Peyer's patch (tissue), 4 donors: ENCODE results near the gene GUCY2D. TPM values are rescaled to one million over a fixed set of nuclear protein-coding genes. Genes with fewer than 3 reads are reported as not detected.

Experiments
- DNase-seq, 3 donors: peaks; one replicate each; pipeline ENCODE4 v3.0.0-alpha.2; 2017 to 2019
- H3K27ac ChIP-seq, 4 donors: fragments of 200-600 bp; sonication (generic); one replicate each; pipeline ENCODE4 v1.5.1; 2016 to 2019
- H3K27me3 ChIP-seq, 2 donors: fragments of 200-600 bp; sonication (generic); one replicate each; pipeline ENCODE4 v1.5.1; 2019
- H3K36me3 ChIP-seq, 3 donors: fragments of 200-600 bp; sonication (generic); one replicate each; pipeline ENCODE4 v1.5.1; 2016 to 2019
- H3K4me1 ChIP-seq, 4 donors: fragments of 200-600 bp; sonication (generic); one replicate each; pipeline ENCODE4 v1.5.1; 2016 to 2019
- H3K4me3 ChIP-seq, 4 donors: fragments of 200-600 bp; sonication (generic); 1 replicate in 3 of 4; 2 replicates in 1 of 4; pipeline ENCODE4 v1.5.1; 2016 to 2019; ENCODE audit warnings: mild to moderate bottlenecking in 1 of 4
- H3K9me3 ChIP-seq, 4 donors: fragments of 200-600 bp; sonication (generic); one replicate each; pipeline ENCODE4 v1.5.1; 2016 to 2019; ENCODE audit warnings: mild to moderate bottlenecking in 1 of 4
- CTCF ChIP-seq, 6 experiments: fragments of 450-650 bp in 4 of 6; fragments of 200-600 bp in 2 of 6; sonication (generic) in 1 of 6; IDR thresholded peaks; one replicate each; pipeline ENCODE4 v1.5.1; 2017 to 2019; ENCODE audit warnings: antibody characterized with exemption in 6 of 6, mild to moderate bottlenecking in 3 of 6, moderate library complexity in 1 of 6
- POLR2A ChIP-seq, 2 donors: fragments of 450-650 bp; IDR thresholded peaks; one replicate each; pipeline ENCODE4 v1.5.1; 2017; ENCODE audit warnings: antibody characterized with exemption in 2 of 2, mild to moderate bottlenecking in 2 of 2, moderate library complexity in 2 of 2
- total RNA-seq, 4 donors: library from RNA; depleted of rRNA; stranded (reverse); fragments of >200 nt; gene quantifications; one replicate each; pipeline ENCODE4 v1.1.0, GENCODE V29; 2016

GUCY2D gene
- total RNA-seq, 4 donors from 2014 or later, result not detected

- Histone ChIP-seq H3K4me3 (no peak overlapping the region), H3K27me3 (no peaks in the 10 kb centered on the region), H3K9me3 (no peaks in the 10 kb centered on the region), H3K4me1 (no peaks in the 10 kb centered on the region), H3K27ac (no peak overlapping the region), H3K36me3 (no peaks in the 10 kb centered on the region)
- no peak for DNase-seq
- TF ChIP-seq POLR2A (IDR thresholded peaks at IDR 0.05) (no peak), CTCF (IDR thresholded peaks at IDR 0.05) (no peak)
Measured at GRCh38 chr17:7961421-7961820, 41.0 kb upstream of the GUCY2D start.

GRCh38 chr17:7967751-7968150, 34.7 kb upstream of the GUCY2D start:
- H3K27me3 ChIP-seq, result no peaks in the 10 kb centered on the region
- no peak for TF ChIP-seq CTCF (IDR thresholded peaks at IDR 0.05)
- TF ChIP-seq POLR2A (IDR thresholded peaks at IDR 0.05), result no peak
- H3K4me1 ChIP-seq, result no peaks in the 10 kb centered on the region
- DNase-seq, result peak in 1 of 3 donors; percentile 13
- no peak overlapping the region for H3K27ac ChIP-seq
- no peak overlapping the region for H3K4me3 ChIP-seq
- no peaks in the 10 kb centered on the region for H3K36me3 ChIP-seq
- no peaks in the 10 kb centered on the region for H3K9me3 ChIP-seq

GRCh38 chr17:7969433-7969832, 33.0 kb upstream of the GUCY2D start:
- Histone ChIP-seq H3K36me3 (no peaks in the 10 kb centered on the region), H3K27me3 (no peaks in the 10 kb centered on the region), H3K4me3 (no peak overlapping the region), H3K4me1 (no peaks in the 10 kb centered on the region), H3K9me3 (peaks cover 0 to under 1% (median 0%) of the 10 kb centered on the region in 4 donors), H3K27ac (no peak overlapping the region)
- TF ChIP-seq POLR2A (IDR thresholded peaks at IDR 0.05), result no peak
- TF ChIP-seq CTCF (IDR thresholded peaks at IDR 0.05), result no peak
- peak in 1 of 3 donors; percentile 7 for DNase-seq

GRCh38 chr17:7971651-7972050, 30.8 kb upstream of the GUCY2D start:
- Histone ChIP-seq H3K27me3 (no peaks in the 10 kb centered on the region), H3K4me3 (no peak overlapping the region), H3K4me1 (no peaks in the 10 kb centered on the region), H3K9me3 (peaks cover 0 to 12% (median 5%) of the 10 kb centered on the region in 4 donors), H3K36me3 (no peaks in the 10 kb centered on the region), H3K27ac (no peak overlapping the region)
- DNase-seq, result no peak
- no peak for TF ChIP-seq POLR2A (IDR thresholded peaks at IDR 0.05)
- TF ChIP-seq CTCF (IDR thresholded peaks at IDR 0.05), result no peak

GRCh38 chr17:7972131-7972785, 30.2 kb upstream of the GUCY2D start:
- Histone ChIP-seq H3K27me3 (no peaks in the 10 kb centered on the region), H3K36me3 (no peaks in the 10 kb centered on the region), H3K27ac (no peak overlapping the region), H3K4me3 (no peak overlapping the region), H3K9me3 (peaks cover 0 to 12% (median 5%) of the 10 kb centered on the region in 4 donors), H3K4me1 (no peaks in the 10 kb centered on the region)
- no peak for TF ChIP-seq POLR2A (IDR thresholded peaks at IDR 0.05)
- TF ChIP-seq CTCF (IDR thresholded peaks at IDR 0.05), result no peak
- DNase-seq, result no peak
